ENCODE measurements around the gene SLC25A23. TPM values are rescaled to one million over a fixed set of nuclear protein-coding genes. Genes with fewer than 3 reads are reported as not detected.
A peak's percentile ranks its signal among the peaks of the same experiment; 100 is the strongest.

Gene SLC25A23
- total RNA-seq, 4 donors from 2014 or later: 111 to 328 (median 240) TPM

GRCh38 chr19:6484230-6484629 lies 24.6 kb upstream of the SLC25A23 start:
- no peak for TF ChIP-seq EP300 (IDR thresholded peaks at IDR 0.05)

GRCh38 chr19:6483235-6483634 lies 23.6 kb upstream of the SLC25A23 start:
- TF ChIP-seq EP300 (IDR thresholded peaks at IDR 0.05) (no peak), POLR2A (IDR thresholded peaks at IDR 0.05) (no peak), POLR2AphosphoS5 (IDR thresholded peaks at IDR 0.05) (no peak), CTCF (IDR thresholded peaks at IDR 0.05) (no peak)
- 25 to 27% methylated on average over 3 of the region's 3 CpGs for WGBS, 2 donors (ENCODE audit: low coverage in 1 of 2)
- H3K9me3 ChIP-seq: no peaks in the 10 kb centered on the region
- peaks cover 71% of the 10 kb centered on the region for H3K27me3 ChIP-seq
- H3K27ac ChIP-seq: no peak overlapping the region
- no peaks in the 10 kb centered on the region for H3K4me1 ChIP-seq
- no peak overlapping the region for H3K4me3 ChIP-seq
- no peak for ATAC-seq
- no peaks in the 10 kb centered on the region for H3K36me3 ChIP-seq

More at GRCh38 chr19:6484230-6484629, 24.6 kb upstream of the SLC25A23 start:
- Histone ChIP-seq H3K4me3 (no peak overlapping the region), H3K36me3 (no peaks in the 10 kb centered on the region), H3K4me1 (no peaks in the 10 kb centered on the region), H3K9me3 (no peaks in the 10 kb centered on the region), H3K27ac (no peak overlapping the region), H3K27me3 (peaks cover 71% of the 10 kb centered on the region)
- no peak for ATAC-seq
- WGBS, 2 donors (ENCODE audit: low coverage in 1 of 2): 83 to 100% methylated on average over 1 of the region's 8 CpGs

- Histone ChIP-seq H3K4me3 (no peak overlapping the region), H3K9me3 (no peaks in the 10 kb centered on the region), H3K27ac (no peak overlapping the region), H3K36me3 (no peaks in the 10 kb centered on the region), H3K27me3 (peaks cover 71% of the 10 kb centered on the region), H3K4me1 (no peaks in the 10 kb centered on the region)
- 87 to 97% methylated on average over 3 to 4 of the region's 8 CpGs for WGBS, 2 donors (ENCODE audit: low coverage in 1 of 2)
- ATAC-seq: no peak
- TF ChIP-seq EP300 (IDR thresholded peaks at IDR 0.05): no peak
- TF ChIP-seq POLR2AphosphoS5 (IDR thresholded peaks at IDR 0.05): no peak
- no peak for TF ChIP-seq POLR2A (IDR thresholded peaks at IDR 0.05)
- TF ChIP-seq CTCF (IDR thresholded peaks at IDR 0.05): no peak
Measured at GRCh38 chr19:6482343-6482686, 22.7 kb upstream of the SLC25A23 start.

GRCh38 chr19:6481541-6482342 lies 22.1 kb upstream of the SLC25A23 start, which contains the start of gene DENND1C:
TSS of gene DENND1C (minus strand) at chr19:6481787. CDS start at chr19:6481695, 92 bp downstream.
- no peaks in the 10 kb centered on the region for H3K9me3 ChIP-seq
- no peak within 1 kb of the TSS for H3K27ac ChIP-seq
- H3K4me1 ChIP-seq: peaks cover 0 to 4% (median under 1%) of the 10 kb centered on the region in 3 donors
- WGBS, 2 donors (ENCODE audit: low coverage in 1 of 2): 31 to 58% methylated on average over 3 to 7 of the region's 24 CpGs
- peaks cover 71% of the 10 kb centered on the region for H3K27me3 ChIP-seq
- H3K36me3 ChIP-seq: no peaks in the 10 kb centered on the region
- no peak for ATAC-seq
- H3K4me3 ChIP-seq: peak within 1 kb of the TSS; percentile 2 to 29
- no peak for TF ChIP-seq EP300 (IDR thresholded peaks at IDR 0.05)
- TF ChIP-seq POLR2AphosphoS5 (IDR thresholded peaks at IDR 0.05): no peak
- peak in 1 of 4 experiments; percentile 41 for TF ChIP-seq CTCF (IDR thresholded peaks at IDR 0.05)

GRCh38 chr19:6480848-6481415 lies 21.3 kb upstream of the SLC25A23 start:
- Histone ChIP-seq H3K27ac (no peak overlapping the region), H3K36me3 (no peaks in the 10 kb centered on the region), H3K27me3 (peaks cover 71% of the 10 kb centered on the region), H3K4me3 (peak overlapping the region in 1 of 2 donors; percentile 29), H3K9me3 (no peaks in the 10 kb centered on the region), H3K4me1 (peaks cover 0 to 12% (median 3%) of the 10 kb centered on the region in 3 donors)
- no peak for TF ChIP-seq POLR2A (IDR thresholded peaks at IDR 0.05)
- no peak for TF ChIP-seq CTCF (IDR thresholded peaks at IDR 0.05)
- TF ChIP-seq POLR2AphosphoS5 (IDR thresholded peaks at IDR 0.05): no peak
- TF ChIP-seq EP300 (IDR thresholded peaks at IDR 0.05): no peak
- no peak for ATAC-seq
- 63 to 75% methylated on average over 2 to 4 of the region's 10 CpGs for WGBS, 2 donors (ENCODE audit: low coverage in 1 of 2)
